Measurements from ENCODE around the gene IL6.
"Not testable (repeated sequence)": the region's sequence is repeated elsewhere in the genome, so short reads cannot be mapped to it uniquely, and the experiment has no call there.

Gene IL6

DNA sequence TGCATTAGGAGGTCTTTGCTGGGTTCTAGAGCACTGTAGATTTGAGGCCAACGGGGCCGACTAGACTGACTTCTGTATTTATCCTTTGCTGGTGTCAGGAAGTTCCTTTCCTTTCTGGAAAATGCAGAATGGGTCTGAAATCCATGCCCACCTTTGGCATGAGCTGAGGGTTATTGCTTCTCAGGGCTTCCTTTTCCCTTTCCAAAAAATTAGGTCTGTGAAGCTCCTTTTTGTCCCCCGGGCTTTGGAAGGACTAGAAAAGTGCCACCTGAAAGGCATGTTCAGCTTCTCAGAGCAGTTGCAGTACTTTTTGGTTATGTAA lies 675 bp downstream of the IL6 start:
- DNase-seq (ENCODE audit: low spot score) = no peak

DNA sequence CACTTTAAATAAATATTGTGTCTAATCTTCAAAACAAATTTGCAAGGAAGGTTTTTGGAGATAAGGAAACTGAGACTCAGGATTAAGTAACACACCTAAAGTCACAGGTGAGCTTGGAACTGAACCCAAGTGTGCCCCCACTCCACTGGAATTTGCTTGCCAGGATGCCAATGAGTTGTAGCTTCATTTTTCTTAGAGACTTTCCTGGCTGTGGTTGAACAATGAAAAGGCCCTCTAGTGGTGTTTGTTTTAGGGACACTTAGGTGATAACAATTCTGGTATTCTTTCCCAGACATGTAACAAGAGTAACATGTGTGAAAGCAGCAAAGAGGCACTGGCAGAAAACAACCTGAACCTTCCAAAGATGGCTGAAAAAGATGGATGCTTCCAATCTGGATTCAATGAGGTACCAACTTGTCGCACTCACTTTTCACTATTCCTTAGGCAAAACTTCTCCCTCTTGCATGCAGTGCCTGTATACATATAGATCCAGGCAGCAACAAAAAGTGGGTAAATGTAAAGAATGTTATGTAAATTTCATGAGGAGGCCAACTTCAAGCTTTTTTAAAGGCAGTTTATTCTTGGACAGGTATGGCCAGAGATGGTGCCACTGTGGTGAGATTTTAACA lies 1.5 kb downstream of the IL6 start:
- peak; percentile 29 for DNase-seq (ENCODE audit: low spot score)

DNA sequence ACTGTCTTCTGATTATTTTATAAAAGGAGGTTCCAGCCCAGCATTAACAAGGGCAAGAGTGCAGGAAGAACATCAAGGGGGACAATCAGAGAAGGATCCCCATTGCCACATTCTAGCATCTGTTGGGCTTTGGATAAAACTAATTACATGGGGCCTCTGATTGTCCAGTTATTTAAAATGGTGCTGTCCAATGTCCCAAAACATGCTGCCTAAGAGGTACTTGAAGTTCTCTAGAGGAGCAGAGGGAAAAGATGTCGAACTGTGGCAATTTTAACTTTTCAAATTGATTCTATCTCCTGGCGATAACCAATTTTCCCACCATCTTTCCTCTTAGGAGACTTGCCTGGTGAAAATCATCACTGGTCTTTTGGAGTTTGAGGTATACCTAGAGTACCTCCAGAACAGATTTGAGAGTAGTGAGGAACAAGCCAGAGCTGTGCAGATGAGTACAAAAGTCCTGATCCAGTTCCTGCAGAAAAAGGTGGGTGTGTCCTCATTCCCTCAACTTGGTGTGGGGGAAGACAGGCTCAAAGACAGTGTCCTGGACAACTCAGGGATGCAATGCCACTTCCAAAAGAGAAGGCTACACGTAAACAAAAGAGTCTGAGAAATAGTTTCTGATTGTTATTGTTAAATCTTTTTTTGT lies 2.3 kb downstream of the IL6 start:
- no peak for DNase-seq (ENCODE audit: low spot score)

DNA sequence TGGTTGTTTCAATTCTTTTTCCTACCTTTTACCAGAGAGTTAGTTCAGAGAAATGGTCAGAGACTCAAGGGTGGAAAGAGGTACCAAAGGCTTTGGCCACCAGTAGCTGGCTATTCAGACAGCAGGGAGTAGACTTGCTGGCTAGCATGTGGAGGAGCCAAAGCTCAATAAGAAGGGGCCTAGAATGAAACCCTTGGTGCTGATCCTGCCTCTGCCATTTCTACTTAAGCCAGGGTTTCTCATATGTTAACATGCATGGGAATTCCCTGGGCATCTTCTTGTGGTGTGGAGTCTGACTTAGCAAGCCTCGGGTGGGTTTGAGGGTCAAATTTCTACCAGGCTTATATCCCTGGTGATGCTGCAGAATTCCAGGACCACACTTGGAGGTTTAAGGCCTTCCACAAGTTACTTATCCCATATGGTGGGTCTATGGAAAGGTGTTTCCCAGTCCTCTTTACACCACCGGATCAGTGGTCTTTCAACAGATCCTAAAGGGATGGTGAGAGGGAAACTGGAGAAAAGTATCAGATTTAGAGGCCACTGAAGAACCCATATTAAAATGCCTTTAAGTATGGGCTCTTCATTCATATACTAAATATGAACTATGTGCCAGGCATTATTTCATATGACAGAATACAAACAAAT lies 3.2 kb downstream of the IL6 start:
- DNase-seq (ENCODE audit: low spot score) = no peak

DNA sequence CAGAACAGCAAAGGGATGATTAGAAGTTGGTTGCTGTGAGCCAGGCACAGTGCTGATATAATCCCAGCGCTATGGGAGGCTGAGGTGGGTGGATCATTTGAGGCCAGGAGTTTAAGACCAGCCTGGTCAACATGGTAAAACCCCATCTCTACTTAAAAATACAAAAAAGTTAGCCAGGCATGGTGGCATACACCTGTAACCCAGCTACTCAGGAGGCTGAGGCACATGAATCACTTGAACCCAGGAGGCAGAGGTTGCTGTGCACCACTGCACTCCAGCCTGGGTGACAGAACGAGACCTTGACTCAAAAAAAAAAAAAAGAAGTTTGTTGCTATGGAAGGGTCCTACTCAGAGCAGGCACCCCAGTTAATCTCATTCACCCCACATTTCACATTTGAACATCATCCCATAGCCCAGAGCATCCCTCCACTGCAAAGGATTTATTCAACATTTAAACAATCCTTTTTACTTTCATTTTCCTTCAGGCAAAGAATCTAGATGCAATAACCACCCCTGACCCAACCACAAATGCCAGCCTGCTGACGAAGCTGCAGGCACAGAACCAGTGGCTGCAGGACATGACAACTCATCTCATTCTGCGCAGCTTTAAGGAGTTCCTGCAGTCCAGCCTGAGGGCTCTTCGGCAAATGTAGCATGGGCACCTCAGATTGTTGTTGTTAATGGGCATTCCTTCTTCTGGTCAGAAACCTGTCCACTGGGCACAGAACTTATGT lies 4.1 kb downstream of the IL6 start:
- DNase-seq (ENCODE audit: low spot score) = no peak

DNA sequence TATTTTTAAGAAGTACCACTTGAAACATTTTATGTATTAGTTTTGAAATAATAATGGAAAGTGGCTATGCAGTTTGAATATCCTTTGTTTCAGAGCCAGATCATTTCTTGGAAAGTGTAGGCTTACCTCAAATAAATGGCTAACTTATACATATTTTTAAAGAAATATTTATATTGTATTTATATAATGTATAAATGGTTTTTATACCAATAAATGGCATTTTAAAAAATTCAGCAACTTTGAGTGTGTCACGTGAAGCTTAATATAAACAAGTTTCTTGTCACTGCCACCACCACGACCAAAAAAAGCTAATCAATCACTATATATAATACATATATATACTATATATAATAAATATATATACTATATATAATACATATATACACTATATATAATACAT lies 4.8 kb downstream of the IL6 start:
- DNase-seq (ENCODE audit: low spot score) = no peak

DNA sequence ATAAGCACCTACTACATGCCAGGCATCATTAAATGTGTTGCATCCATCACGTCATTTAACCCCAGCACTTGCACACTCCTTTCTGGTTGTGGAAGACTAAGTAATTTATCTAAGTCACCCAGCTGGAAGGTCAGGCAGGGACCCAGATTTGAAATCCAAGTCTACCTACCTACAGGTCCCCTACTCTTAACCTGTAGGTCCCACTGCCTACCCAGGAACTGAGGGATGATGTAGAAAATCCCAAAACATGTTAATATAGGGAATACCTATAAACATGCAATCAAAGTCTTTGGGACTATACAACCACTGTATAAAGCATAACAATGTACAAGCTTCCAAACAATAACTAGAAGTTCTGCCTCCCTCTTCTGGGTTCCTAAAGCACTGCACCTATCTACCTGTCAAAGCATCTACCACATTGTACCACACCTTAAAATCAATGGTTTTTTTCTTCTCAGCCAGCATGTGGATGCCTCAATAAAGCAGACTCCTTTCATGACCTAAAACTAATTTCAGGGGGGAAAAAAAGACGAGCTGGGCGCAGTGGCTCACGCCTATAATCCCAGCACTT lies 5.6 kb downstream of the IL6 start:
- no peak for DNase-seq (ENCODE audit: low spot score)

DNA sequence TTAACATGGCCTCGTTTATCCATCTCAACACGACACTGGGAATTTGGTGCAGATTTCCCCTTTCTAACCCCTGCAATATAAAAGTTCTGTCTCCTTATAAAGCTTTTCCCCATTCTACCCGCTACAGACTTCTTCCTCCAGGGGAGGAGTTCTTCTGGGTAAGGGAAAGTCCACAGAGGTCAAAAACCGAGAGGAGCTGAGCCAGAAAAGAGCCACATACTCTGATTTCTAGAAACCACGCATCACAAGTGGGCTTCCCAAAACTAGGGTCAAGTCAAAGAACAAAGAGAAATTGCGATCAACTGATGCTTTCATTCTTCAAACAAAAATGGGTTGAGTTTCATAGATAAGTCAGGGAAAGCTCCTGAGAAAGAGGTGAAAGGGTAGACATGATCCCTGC lies 6.8 kb downstream of the IL6 start:
- no peak for DNase-seq (ENCODE audit: low spot score)

DNA sequence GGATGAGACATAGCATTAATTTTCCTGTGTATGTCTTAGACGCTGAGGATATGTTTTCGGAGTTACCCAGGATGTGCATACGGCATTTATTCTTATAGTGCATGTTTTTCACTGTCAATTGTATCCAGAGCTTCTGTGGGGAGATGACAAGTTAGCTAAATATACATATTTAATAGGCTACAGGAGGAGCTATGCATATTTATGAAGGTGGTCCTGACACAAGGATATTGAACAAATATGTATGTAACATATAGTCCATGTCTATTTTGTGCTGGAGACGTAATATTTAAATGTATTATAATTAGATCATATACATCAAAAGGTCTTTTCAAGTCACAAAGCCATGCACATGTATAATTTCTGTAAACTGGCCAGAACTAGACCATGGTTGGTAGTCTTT lies 16.0 kb downstream of the IL6 start:
- no peak for DNase-seq (ENCODE audit: low spot score)

DNA sequence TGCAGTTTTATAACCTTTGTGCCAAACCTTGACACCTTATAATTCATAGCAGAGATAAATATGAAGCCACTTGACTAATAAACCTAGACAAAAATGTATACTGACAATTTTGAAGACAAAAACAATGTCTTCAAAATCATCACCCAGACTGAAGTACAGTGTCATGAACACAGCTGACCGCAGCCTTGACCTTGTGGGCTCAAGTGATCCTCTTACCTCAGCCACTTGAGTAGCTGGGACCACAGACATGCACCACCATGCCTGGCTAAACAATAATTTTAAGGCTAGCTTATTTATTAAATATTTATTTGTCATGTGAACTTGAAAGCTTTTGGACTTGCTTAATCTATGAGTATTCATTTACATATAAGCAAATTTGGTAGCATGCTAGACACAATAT lies 24.3 kb downstream of the IL6 start:
- no peak for DNase-seq (ENCODE audit: low spot score)

DNA sequence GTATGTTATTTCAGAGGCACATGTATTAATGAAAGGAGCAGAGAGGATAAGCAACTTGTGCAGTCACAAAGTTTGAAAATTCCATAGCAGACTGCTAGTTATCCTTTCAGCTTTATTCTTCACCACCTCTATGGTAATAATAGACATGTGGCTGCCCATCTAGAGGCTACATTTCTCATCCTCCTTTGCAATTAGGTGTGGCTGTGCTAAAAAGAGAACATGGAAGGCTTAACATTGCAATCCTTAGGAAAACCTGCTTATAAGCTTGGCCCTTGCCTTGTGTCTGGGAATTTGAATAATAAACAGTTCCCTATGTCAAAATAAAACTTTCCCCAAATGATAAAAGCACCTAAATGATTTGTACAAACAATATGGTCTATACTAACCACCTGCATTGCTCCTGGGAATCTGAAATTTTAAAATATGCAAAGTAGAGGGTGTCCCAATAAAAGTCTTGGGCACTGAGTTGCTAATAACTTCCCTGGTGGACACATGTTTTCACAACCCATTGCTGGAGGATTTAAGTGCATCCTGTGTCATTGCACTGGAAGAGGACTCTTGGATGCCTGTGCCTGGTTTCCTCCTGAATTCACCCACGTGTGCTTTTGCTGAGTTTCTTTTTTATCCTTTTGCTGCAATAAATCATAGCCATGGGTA lies 30.5 kb downstream of the IL6 start:
- DNase-seq (ENCODE audit: low spot score) = no peak

DNA sequence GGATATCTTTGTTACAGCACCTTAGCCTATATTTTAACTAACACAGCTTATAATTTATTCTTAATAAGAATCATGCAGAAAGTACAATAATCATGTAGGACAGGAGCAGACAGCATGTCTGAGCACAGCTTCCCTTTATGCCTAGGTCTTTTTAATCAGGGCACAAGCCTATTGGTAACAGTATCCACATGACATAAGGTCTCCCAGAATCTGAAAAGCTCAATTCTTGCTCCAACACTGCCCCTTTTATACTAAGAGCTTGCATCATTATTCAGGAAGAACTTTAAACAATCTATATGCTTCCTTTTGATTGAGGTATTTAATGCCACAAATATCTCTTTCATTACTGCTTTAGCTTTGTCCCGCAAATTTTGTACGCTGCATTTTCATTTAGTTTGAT lies 31.6 kb downstream of the IL6 start:
- no peak for DNase-seq (ENCODE audit: low spot score)

DNA sequence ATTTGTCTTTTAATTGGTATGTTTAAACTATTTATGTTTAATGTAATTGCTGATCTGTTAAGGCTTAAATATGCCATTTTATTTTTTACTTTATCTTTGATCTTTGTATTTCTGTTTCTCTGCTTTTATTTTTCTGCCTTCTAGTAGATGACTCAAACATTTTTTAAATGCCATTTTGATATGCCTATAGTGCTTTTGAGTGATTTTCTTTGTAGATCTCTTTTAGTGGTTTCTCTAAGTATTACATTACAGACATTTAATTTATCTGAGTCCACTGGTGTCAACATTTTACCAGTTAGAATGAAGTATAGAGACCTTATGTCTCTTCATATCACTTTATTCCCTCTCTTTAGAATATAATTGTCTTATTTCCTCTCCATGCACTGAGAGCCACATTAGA lies 32.7 kb downstream of the IL6 start:
- DNase-seq (ENCODE audit: low spot score) = no peak

DNA sequence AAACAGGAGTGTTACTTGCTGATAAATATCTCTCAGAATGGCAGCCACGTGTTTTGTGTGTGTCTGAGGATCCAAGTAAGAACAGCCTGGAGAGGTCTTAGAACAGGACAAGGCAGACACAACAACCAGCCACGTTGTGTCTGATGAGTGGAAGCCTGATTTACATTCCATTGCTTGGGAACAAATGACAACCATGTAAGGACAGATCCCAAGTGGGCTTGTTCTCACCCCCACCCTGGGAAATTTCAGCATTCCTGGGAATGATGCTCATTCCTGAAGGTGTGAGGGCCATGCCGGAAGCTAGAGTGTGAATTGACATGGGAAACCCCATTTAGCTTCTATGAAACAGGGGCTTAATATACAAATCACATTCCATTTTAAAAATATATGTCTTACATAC lies 35.9 kb downstream of the IL6 start:
- DNase-seq (ENCODE audit: low spot score) = no peak

DNA sequence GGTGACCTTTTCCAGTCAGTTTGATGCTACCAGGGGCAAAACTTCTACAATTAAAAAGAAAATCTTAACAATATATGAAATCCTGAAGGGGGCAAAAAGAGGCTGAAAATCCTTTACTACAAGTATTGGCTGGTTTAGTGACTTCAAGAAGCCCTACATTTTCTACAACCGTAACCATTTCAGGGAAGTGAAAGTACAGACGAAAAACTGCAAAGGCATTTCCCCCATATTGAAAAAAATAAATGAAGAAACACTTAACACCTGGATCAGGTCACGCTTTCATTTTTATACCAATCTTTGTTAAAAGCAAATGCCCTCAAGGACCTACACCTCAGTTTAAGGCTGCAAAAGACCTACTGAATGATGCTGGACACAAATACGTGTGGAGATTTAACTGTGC lies 38.6 kb downstream of the IL6 start:
- no peak for DNase-seq (ENCODE audit: low spot score)

DNA sequence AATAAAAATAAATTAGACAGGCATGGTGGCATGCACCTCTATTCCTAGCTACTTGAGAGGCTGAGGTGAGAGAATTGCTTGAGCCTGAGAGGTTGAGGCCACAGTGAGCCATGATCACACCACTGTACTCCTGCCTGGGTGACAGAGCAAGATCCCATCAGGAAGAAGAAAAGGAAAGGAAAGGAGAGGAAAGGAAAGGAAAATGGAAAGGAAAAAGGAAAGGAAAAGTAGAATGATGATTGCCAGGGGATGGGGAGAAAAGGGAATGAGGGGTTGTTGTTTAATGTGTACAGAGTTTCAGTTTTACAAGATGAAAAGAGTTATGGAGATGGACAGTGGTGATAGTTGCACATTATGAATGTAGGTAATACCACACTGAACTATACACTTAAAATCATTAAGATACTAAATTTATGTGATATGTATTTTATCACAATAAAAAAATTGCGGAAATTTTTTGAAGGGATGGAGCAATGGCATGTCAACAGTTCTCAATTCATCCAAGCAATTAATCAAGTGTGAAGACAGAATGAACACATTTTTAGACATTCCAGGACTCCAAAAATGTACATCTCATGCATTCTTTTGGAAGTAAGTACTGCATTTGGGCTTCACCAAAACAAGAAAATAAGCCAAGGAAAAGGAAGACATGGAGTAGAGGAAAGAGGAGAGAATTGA lies 44.3 kb downstream of the IL6 start:
- DNase-seq (ENCODE audit: low spot score) = no peak

DNA sequence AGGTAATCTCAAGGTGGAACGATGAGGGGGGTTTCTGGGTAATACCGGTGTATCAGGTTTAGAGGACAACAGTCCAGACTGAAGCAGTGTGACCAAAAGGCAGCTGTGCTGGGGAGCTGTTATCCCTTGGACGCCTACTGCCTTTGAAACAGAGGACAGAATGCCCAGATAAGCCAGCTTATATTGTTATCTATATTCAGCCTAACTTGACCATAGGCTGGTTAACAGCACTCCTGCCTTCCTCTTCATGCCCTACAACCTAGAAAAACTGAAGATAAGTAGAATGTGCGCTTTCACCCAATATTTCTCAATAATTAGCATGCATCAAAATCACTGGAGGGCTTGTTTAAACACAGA lies 44.9 kb downstream of the IL6 start:
- no peak for DNase-seq (ENCODE audit: low spot score)

DNA sequence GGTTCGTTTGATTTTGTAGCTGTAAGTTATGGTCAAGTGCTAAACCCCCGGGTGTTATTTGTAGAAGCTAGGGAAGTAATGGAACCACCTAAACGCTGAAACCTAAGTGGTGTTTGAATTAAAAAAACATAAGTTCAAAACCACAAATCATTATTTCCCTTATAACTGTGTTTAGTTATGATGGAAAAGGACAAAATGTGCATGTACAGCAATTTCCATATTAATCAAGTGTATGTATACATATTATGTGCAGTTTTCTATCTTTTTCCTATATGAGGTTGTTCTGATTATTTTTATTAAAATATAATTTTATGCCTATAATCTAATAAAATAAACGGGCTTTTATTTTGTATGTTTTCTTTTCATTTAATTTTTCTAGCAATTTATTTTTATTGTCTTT lies 45.9 kb downstream of the IL6 start:
- no peak for DNase-seq (ENCODE audit: low spot score)

DNA sequence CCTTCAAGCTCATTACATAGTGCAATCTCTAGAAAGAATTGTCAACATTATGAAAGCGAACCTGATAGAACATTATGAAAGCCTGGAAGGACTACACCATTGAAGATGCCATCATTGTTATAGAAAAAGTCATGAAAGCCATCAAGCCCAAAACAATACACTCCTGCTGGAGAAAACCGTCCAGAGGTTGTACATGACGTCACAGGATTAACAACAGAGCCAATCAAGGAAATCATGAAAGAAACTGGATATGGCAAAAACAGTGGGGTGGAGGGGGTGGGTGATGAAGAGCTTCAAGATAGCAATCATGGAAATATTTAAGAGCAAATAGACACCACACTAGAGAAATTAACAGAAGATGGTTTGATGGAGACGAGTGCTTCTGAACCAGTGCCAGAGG lies 50.0 kb downstream of the IL6 start:
- DNase-seq (ENCODE audit: low spot score) = no peak

DNA sequence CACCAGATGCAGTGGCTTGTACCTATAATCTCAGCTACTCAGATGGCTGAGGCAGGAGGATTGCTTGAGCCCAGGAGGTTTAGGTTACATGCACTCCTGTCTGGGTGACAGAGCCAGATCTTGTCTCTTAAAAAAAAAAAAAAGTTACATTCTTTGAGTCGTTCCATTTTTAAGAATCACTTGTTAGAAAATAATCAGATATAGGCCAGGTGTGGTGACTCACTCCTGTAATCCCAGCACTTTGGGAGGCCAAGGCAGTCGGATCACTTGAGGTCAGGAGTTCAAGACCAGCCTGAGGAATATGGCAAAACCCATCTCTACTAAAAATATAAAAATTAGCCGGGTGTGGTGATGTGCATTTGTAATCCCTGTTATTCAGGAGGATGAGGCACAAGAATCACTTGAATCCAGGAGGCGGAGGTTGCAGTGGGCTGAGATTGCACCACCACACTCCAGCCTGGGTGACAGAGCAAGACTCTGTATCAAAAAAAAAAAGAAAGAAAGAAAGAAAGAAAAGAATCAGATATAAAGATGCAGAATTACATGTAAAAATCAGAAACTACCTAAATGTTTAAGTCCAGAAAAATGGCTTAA lies 52.8 kb downstream of the IL6 start:
- DNase-seq (ENCODE audit: low spot score) = not testable (repeated sequence)

DNA sequence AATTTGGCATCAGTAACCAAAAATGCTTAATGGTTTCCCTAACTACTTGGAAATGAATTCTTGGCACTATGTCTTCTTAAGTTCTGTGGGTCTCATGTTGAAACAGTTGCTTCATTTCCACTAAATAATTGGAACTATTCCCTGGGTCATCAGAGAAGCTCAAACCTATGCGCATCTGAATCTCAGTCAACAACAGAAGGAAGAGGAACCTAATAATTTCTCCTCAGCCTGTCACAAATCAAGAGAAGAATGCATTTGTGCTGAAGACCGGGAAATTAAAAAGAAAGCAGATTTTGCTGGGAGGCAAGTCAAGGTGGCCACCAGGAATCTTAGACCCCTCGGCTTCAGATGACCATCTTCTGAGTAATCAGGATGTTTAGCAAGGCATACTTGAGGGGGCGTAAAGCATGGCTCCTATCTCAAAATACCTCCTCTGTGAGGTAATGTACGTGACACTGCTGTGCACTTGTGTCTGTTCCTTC lies 54.3 kb downstream of the IL6 start:
- no peak for DNase-seq (ENCODE audit: low spot score)

Data from HuH-7.5 (cell line).